C4-2B (cell line): ENCODE results near the gene VPS35L.

Experiments
- H3K27ac ChIP-seq: fragments of 450-650 bp; 2 replicates; pipeline ENCODE4 v1.5.1; 2017
- CTCF ChIP-seq: fragments of 450-650 bp; conservative IDR thresholded peaks from 2 replicates; pipeline ENCODE4 v1.5.1; 2017; ENCODE audit warnings: mild to moderate bottlenecking
- ZFX ChIP-seq: fragments of 450-650 bp; IDR thresholded peaks from 2 replicates; pipeline ENCODE4 v1.6.1; 2017

The VPS35L gene, protein sequence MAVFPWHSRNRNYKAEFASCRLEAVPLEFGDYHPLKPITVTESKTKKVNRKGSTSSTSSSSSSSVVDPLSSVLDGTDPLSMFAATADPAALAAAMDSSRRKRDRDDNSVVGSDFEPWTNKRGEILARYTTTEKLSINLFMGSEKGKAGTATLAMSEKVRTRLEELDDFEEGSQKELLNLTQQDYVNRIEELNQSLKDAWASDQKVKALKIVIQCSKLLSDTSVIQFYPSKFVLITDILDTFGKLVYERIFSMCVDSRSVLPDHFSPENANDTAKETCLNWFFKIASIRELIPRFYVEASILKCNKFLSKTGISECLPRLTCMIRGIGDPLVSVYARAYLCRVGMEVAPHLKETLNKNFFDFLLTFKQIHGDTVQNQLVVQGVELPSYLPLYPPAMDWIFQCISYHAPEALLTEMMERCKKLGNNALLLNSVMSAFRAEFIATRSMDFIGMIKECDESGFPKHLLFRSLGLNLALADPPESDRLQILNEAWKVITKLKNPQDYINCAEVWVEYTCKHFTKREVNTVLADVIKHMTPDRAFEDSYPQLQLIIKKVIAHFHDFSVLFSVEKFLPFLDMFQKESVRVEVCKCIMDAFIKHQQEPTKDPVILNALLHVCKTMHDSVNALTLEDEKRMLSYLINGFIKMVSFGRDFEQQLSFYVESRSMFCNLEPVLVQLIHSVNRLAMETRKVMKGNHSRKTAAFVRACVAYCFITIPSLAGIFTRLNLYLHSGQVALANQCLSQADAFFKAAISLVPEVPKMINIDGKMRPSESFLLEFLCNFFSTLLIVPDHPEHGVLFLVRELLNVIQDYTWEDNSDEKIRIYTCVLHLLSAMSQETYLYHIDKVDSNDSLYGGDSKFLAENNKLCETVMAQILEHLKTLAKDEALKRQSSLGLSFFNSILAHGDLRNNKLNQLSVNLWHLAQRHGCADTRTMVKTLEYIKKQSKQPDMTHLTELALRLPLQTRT

DNA sequence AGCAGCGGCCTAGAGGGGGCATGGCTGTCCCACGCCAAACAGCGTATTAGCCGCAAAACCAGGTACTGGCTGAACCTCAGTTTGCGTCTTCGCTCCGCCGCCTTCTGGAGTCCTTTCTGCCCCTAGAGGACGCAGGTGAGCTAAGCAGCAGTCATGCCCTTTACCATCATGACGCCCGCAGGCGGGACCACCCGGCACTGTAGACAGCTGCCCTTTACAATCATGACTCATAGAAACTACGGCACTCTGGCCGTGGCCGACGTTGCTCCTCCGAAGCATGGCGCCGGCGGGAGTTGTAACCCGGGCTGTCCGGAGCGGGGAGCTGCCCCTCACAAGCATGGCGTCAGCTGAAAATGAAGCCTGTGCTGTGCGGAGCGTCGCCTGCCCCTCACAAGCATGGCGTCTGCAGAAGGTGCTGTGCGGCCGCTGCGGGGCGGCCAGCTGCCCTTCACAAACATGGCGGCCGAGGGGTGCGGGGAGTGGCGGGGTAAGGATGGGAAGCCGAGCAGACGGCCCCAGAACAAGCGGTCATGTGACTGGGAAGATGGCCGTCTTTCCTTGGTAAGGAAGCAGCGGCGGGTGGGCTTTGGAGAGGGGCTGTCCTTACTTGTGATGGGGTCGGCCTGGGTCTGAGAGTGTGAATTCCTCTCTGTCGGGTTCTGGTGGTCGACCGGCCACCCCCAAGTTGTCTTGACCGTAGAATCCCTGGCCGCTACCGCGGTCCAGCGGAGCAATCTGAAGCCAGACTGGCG, at the start of gene VPS35L:
Gene VPS35L, plus strand, starts transcription at position 518 of the 752 bp plus-strand sequence. Its CDS starts 27 bp downstream, at position 545.
- TF ChIP-seq CTCF (peak; percentile 86), ZFX (peak; percentile 54; the same call in 1 of the 2 replicates)

DNA sequence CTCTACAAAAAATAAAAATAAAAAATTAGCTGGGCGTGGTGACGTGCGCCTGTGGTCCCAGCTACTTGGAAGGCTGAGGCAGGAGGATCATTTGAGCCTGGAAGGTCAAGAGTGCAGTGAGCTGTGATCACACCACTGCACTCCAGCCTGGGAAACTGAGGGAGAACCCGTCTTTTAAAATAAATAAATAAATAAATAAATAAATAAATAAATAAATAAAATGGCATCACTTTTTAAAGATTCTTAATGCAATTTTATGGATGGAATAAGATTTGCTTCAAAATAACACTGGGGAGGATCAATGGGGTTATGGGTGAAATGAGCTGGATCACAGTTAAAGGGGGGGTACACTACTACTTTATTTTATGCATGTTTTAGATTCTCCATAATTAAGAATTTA, 48.5 kb upstream of the VPS35L start:
- no peak overlapping the region for H3K27ac ChIP-seq

More for the DNA sequence above, at the start of gene VPS35L:
- H3K27ac ChIP-seq = peak within 1 kb of the TSS; percentile 85

DNA sequence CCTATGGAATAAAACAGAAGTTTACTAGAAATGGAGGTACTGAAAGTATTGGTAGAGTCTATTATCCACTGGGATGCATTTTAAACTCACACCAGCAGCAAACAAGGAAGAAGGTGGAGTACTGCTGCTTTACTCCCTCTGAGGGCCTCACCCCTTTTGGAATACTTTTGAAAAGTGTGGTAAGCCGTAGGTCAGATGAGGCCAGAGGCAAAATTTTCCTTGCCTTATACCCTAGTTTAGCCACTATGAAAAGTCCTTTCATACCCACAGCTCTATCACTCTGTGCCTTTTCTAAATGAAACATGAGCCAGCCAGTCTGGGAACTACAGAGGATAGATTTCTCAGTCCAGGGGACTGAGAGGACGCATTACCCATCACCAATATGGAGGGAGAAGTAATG, 47.6 kb upstream of the VPS35L start:
- no peak overlapping the region for H3K27ac ChIP-seq
- TF ChIP-seq ZFX (no peak), CTCF (no peak)

More for the DNA sequence above, 48.5 kb upstream of the VPS35L start:
- TF ChIP-seq ZFX = no peak
- no peak for TF ChIP-seq CTCF

DNA sequence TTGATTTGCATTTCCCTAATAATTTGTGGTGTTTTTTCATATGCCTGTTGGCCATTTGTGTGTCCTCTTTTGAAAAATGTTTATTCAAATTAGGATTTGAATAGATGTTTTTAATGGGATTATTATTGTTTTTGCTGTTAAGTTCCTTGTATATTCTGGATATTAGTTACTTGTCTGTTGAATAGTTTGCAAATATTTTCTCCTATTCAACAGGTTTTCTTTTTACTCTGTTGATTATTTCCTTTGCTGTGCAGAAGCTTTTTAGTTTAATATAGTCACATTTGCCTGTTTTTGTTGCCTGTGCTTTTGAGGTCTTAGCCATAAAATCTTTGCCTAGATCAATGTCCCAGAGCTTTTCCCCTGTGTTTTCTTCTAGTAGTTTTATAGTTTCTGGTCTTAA, 43.2 kb upstream of the VPS35L start:
- no peak for TF ChIP-seq CTCF
- TF ChIP-seq ZFX = no peak
- no peak overlapping the region for H3K27ac ChIP-seq

DNA sequence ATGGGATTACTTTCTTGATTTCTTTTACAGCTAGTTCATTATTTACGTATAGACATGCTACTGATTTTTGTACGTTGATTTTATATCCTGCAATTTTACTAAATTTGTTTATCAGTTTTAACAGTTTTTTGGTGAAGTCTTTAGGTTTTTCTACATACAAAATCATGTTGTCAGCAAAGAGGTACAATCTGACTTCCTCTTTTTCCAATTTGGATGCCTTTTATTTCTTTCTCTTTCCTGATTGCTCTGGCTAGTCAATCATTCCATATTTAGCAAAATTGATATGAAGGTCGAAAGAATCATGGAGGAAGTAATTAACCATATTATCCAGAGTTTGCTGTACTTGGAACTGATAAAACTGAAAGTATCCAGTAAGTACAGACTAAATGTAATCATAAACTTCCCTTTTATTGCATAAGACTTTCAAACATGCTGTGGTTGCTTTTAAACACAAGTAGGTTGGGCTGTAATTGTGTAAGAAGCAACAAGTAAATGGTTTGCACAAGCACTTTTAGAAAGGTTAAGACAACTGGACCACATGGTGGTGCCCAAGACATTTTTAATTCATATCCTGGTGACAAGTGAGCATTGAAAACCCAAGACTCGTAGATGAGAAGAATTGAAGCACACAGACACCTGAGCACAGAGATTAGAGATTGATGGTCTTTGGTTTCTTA, 42.0 kb upstream of the VPS35L start:
- TF ChIP-seq CTCF (no peak), ZFX (no peak)
- no peak overlapping the region for H3K27ac ChIP-seq

GRCh38 chr16:19515757-19516156, 39.7 kb upstream of the VPS35L start:
- H3K27ac ChIP-seq = no peak overlapping the region
- TF ChIP-seq CTCF (no peak), ZFX (no peak)
